Activated CD4-positive, CD25-positive, alpha-beta regulatory T cell treated with anti-CD3 and anti-CD28 coated beads, Interleukin-2, amount 50 U/mL, for 72 hours (primary cell): ENCODE results near the gene GPR75.
"Not testable (repeated sequence)": the region's sequence is repeated elsewhere in the genome, so short reads cannot be mapped to it uniquely, and the experiment has no call there.

Source experiments
- DNase-seq: peaks from one replicate; pipeline ENCODE4 v3.0.0; 2021

Gene GPR75

GRCh38 chr2:53851052-53851757, 8.6 kb downstream of the GPR75 start:
- DNase-seq, result not testable (repeated sequence)

- DNase-seq, result no peak
Observed at GRCh38 chr2:53848062-53848461, 11.7 kb downstream of the GPR75 start.

GRCh38 chr2:53843595-53843994, 16.2 kb downstream of the GPR75 start:
- no peak for DNase-seq

- no peak for DNase-seq
Observed at GRCh38 chr2:53842891-53843290, 16.9 kb downstream of the GPR75 start.

- DNase-seq, result not testable (repeated sequence)
Observed at GRCh38 chr2:53841651-53842050, 18.1 kb downstream of the GPR75 start.

- no peak for DNase-seq
Observed at GRCh38 chr2:53840580-53840979, 19.2 kb downstream of the GPR75 start.

GRCh38 chr2:53829980-53830290, 29.8 kb downstream of the GPR75 start:
- not testable (repeated sequence) for DNase-seq

GRCh38 chr2:53829273-53829979, 30.3 kb downstream of the GPR75 start:
- DNase-seq, result no peak

- no peak for DNase-seq
Observed at GRCh38 chr2:53828331-53828730, 31.4 kb downstream of the GPR75 start.

GRCh38 chr2:53827398-53828175, 32.2 kb downstream of the GPR75 start:
- DNase-seq, result no peak

GRCh38 chr2:53826587-53827397, 33.0 kb downstream of the GPR75 start:
- no peak for DNase-seq

GRCh38 chr2:53826030-53826410, 33.7 kb downstream of the GPR75 start:
- DNase-seq, result no peak

- not testable (repeated sequence) for DNase-seq
Observed at GRCh38 chr2:53823639-53824038, 36.1 kb downstream of the GPR75 start.

- DNase-seq, result no peak
Observed at GRCh38 chr2:53821810-53822209, 38.0 kb downstream of the GPR75 start.

GRCh38 chr2:53820711-53821110, 39.1 kb downstream of the GPR75 start:
- DNase-seq, result no peak

GRCh38 chr2:53820048-53820447, 39.7 kb downstream of the GPR75 start:
- DNase-seq, result no peak

GRCh38 chr2:53819634-53820033, 40.1 kb downstream of the GPR75 start:
- DNase-seq, result no peak

GRCh38 chr2:53818854-53819435, 40.8 kb downstream of the GPR75 start:
- DNase-seq, result no peak

GRCh38 chr2:53813151-53813550, 46.6 kb downstream of the GPR75 start:
- no peak for DNase-seq

GRCh38 chr2:53811601-53812000, 48.2 kb downstream of the GPR75 start:
- DNase-seq, result no peak
